Measurements from ENCODE around the gene SLC16A7.
A peak's percentile ranks its signal among the peaks of the same experiment; 100 is the strongest.

The SLC16A7 gene

GRCh38 chr12:59719701-59720100, 123.9 kb downstream of the SLC16A7 start:
- TF ChIP-seq CTCF (IDR thresholded peaks at IDR 0.05; ENCODE audit: insufficient read depth, low read depth, low read length, missing control alignments) = no peak
- DNase-seq (ENCODE audit: low read depth) = no peak
- H3K4me3 ChIP-seq (ENCODE audit: low read length) = no peak overlapping the region

DNA sequence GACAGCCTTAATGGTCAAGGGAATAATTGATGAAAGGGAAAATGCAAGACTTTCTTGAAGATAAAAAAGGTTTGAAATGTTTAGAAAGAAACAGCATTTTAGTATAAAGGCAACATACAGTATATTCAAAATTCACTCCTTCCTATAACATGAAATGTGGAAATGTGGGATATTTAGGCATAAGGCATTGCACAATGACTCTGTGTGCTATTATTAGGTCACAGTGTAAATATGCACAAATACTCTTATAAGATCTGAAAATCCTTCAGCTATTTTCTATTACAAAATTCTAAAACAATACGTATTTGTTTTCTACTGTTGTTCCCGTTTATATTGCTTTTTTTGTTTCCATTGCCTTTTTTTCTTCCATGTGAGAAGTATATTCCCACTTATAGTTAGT, 127.7 kb downstream of the SLC16A7 start:
- peak; percentile 36 for DNase-seq (ENCODE audit: low read depth)
- H3K4me3 ChIP-seq (ENCODE audit: low read length) = no peak overlapping the region
- no peak for TF ChIP-seq CTCF (IDR thresholded peaks at IDR 0.05; ENCODE audit: insufficient read depth, low read depth, low read length, missing control alignments)

DNA sequence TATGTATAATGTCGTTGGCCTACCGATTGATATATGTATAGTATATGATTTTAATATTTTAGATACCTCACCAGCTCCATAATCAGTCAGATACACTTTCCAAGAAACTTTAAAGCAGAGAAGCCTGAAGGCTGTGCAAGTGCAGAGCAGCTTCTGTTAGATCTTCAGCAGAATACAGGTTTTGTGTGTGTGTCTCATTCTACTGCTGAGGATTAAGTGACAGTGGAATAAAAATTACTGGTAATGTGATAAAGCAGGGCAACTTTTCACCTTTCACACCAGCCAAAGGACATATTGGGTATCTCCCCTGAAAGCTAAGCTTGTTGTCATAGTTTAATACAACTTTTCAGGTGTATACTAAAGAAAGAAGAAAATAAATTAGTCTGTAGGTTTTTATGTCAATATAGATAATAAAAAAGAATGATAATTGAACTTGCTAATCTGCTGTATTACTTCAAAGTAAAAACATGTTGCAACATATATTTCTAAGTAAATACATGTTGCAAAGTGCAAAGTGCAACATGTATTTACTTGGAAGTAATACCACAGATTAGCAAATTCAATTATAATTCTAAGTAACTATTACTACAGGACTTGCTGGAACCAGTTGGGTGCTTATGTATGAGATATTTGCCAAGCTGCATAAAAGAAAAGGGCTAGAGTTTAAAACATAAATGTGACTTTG, 128.3 kb downstream of the SLC16A7 start:
- DNase-seq (ENCODE audit: low read depth) = peak; percentile 51
- H3K4me3 ChIP-seq (ENCODE audit: low read length) = no peak overlapping the region
- no peak for TF ChIP-seq CTCF (IDR thresholded peaks at IDR 0.05; ENCODE audit: insufficient read depth, low read depth, low read length, missing control alignments)

DNA sequence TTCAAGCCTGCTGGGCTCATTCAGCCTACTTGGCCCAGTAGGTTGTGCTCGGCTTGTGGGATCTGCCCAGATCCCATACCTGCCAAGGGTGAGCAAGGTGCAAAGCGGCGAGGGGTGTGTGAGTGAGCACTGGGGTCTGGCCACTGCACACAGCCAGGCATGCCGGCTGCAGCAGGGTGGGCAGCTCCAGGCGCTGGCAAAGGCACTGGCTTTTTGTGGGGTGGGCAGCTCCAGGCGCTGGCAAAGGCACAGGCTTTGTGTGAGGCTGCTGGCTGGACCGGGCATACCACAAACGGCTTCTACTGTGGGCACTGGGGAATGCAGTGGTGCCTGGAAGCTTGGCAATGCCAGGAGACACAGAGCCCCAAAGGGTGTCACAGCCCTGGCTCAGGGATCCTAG, 137.4 kb downstream of the SLC16A7 start:
- H3K4me3 ChIP-seq (ENCODE audit: low read length) = no peak overlapping the region
- TF ChIP-seq CTCF (IDR thresholded peaks at IDR 0.05; ENCODE audit: insufficient read depth, low read depth, low read length, missing control alignments) = no peak
- DNase-seq (ENCODE audit: low read depth) = no peak

GRCh38 chr12:59734371-59734770, 138.5 kb downstream of the SLC16A7 start:
- DNase-seq (ENCODE audit: low read depth) = no peak

DNA sequence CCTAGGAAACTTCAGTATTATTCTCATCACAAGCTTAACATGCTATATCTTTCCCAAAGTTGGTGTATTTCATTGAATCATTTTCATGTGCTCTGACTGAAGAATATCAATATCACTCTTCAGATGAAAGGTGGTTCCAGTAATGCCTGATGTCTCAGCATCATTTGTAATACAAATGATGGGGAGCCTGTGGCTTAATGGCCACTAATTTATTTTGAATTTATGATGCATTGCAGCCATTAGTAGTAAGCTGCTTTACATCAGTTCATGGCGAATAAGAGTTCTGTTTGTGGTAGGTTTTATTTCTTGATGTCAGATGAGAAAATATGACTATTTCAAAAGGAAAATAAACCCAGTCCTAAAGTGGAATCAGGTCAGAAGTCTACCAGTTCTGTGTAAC, 139.4 kb downstream of the SLC16A7 start:
- TF ChIP-seq CTCF (IDR thresholded peaks at IDR 0.05; ENCODE audit: insufficient read depth, low read depth, low read length, missing control alignments) = no peak

More at GRCh38 chr12:59734371-59734770, 138.5 kb downstream of the SLC16A7 start:
- TF ChIP-seq CTCF (IDR thresholded peaks at IDR 0.05; ENCODE audit: insufficient read depth, low read depth, low read length, missing control alignments) = no peak
- H3K4me3 ChIP-seq (ENCODE audit: low read length) = no peak overlapping the region

GRCh38 chr12:59736359-59736758, 140.5 kb downstream of the SLC16A7 start:
- DNase-seq (ENCODE audit: low read depth) = no peak
- no peak overlapping the region for H3K4me3 ChIP-seq (ENCODE audit: low read length)
- no peak for TF ChIP-seq CTCF (IDR thresholded peaks at IDR 0.05; ENCODE audit: insufficient read depth, low read depth, low read length, missing control alignments)

More for the DNA sequence above, 139.4 kb downstream of the SLC16A7 start:
- H3K4me3 ChIP-seq (ENCODE audit: low read length) = no peak overlapping the region
- no peak for DNase-seq (ENCODE audit: low read depth)
